Stimulated activated CD4-positive, alpha-beta T cell treated with anti-CD3 and anti-CD28 coated beads, Interleukin-2, amount 100 ng/mL, for 48 hours (primary cell): ENCODE measurements around the gene PSMC1.

Experiments used
- DNase-seq, 2 donors: peaks; one replicate each; pipeline ENCODE4 v3.0.0-alpha.2; 2020

PSMC1 gene

DNA sequence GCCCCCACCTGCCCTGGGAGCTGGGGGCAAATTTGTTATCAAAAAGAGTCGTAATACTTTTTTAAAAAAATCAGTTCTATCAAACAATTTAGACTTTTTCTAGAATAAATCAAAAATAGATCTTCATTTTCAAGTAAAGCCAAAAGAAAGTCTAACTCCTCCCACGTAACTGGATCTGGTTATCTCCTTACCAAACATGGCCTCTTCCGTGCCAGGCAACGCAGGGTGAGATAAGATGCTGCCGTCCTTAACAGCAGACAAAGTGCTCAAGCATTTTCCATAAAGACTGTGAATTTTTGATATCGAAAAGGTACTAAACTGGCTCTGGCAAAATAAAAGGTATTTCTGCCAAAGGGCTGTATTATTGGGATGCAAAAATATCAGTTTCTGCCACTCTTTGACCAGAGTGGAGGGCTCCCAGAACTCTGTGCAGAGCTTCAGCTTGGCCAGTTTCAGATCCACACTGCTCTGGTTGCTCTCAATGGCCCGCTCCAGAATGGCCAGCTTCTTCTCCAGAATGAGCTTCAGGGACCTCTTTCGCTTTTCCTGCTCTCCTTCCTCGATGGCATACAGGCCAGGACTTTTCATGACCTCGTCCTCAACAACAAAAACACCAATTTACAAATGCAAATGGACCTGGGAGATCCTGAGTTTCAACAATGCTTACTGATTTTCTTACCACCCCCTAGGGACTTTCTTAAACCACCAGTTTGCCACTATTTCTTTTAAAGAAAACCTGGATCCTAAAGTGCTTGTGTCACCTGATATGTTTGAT lies 46.4 kb downstream of the PSMC1 start:
- DNase-seq = no peak

DNA sequence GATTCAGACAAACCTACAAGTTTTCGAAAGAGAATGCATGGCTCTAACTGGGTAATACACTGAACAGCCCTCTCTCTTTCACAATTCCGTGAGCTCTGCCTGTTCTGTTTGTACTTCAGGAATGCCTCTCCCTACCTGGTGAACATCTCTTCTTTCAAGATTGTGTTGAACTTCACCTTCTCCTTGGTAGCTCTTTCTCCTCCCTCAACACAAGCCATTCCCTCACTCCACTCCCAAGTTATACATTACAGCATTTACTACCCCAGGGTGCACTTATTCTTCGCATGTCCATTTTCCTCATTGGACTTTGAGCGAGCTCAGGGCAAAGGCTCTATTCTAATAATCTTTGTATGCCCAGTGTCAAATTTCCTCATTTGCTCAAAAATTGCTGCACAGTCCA lies 47.1 kb downstream of the PSMC1 start:
- no peak for DNase-seq

DNA sequence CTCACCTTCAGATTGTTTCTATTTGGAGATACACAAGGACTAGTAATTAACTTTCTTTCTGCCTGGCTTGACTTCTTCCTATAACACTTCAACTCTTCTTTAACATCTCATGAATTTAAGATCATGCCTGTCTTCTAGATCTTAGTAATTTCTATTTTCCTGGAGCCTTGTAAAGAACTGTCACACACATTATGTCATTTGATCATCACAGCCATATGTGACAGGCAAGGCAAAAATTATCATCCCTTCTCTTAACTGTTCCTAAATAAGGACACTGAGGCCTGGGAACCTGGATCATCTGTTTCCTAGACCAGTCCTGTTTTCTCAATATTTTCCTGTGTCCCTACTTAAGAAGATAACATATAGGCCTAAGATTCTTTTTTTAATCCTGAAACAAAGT lies 48.1 kb downstream of the PSMC1 start:
- no peak for DNase-seq

DNA sequence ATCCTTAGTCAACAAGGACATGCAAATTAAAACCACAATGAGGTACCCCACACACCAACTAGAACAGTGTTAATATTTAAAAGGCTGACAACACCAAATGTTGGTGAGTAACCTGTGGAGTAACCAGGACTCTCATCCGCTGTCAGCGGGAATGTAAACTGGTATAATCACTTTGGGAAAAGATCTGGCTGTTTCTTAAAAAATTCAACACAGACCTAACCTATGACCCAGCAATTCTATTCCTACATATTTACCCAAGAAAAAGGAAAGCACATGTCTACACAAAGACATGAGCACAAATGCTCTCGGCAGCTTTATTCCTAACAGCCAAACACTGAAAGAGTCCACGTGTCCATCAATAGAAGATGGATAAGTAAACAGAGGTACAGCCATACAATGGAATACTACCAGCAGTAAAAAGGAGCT lies 48.8 kb downstream of the PSMC1 start:
- DNase-seq = no peak

DNA sequence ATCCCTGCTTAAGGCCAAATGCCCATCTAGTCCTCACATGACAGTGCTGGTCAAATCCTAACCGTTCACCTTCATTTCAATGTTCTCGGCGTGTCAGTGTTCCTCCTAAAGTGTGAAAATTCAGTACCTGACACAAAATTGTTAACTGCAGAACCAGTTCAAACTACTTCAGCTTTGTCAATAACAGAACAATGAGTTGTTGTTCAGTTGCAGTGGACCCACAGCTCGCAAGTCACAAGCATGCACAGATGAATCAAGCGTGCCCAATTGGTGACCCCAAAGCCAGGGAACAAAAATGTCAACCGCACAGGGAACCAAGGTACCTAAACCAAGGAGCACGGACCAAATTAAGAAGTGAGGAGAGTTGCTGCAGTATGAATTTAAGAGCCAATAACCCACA lies 52.2 kb downstream of the PSMC1 start:
- DNase-seq = no peak

DNA sequence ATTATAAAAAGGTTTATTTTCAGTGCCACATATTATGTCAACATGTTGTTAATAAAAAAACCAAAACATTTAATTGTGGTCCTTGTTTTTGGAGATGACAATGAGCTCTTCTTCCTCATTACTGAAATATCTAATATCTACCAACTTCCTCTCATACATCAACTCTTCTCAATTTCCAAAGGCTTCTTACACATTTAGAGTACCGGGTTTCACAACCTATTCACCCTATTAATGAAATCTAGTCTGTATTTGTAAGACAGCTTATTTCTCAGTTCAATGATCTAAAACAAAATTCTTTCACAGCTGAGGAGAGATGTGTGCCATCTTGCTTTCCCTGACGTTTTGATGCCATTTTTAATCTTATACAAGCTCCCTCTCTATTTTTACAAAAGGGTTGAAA lies 60.9 kb downstream of the PSMC1 start:
- no peak for DNase-seq

DNA sequence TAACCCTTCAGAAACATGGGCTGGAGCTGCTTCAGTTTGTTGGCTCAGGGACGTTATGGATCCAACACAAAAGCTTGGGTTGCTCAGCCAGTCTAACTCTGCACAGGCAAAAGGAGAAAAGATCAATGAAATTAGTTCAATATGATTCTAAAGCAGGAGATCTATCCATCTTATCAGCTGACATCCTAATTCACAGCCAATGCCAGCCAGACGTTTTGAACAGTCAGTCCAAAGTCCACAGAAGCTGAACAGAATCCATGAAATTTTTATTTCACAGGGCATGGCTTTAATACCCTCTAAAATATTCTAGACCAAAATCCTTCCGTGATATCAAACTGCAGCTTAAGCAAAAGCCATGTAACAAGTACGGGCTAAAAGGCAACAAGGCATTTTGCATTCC lies 61.7 kb downstream of the PSMC1 start:
- no peak for DNase-seq

DNA sequence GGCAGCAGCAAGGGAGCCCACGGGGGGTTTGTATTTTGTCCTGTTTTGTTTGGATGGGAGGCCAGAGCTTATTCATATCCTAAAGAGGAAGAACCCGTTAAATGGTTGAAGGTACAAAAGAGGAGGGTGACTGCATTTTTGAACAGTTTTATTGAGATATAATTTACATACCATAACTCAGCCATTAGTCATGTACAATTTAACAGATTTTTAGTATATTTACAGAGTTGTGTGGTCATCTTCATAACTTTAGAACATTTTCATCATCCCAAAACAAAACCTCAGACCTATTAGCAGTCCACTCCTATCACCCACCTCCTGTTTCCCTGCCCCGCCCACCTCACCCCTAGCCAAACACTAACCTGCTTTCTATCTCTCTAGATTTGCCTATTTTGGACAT lies 62.8 kb downstream of the PSMC1 start:
- no peak for DNase-seq

DNA sequence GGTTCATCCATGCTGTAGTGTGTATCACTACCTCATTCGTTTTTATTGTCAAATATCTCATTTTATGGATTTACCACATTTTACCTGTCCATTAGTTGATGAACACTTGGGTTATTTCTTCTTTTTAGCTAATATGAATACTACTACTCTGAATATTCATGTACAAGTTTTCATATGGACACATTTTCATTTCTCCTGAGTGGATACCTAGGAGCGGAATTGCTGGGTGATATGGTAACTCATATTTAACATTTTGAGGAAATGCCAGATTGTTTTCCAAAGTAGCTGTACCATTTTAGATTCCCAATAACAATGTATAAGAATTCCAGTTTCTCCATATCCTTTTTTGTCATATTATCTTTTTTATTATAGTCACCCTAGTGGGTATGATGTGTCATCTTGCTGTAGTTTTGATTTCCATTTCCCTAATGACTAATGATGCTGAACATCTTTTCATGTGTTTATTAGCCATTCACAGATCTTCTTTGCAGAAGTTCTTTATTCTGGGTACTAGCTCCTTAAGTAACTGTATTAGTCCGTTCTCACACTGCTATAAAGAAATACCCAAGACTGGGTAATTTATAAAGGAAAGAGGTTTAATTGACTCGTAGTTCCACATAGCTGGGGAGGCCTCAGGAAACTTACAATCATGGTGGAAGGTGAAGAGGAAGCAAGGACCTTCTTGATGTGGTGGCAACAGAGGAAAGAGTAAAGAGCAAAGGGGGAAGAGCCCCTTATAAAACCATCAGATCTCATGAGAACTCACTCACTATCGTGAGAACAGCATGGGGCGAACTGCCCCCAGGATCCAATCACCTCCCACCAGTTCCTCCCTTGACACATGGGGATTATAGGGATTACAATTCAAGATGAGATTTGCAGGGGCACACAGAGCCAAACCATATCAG lies 63.5 kb downstream of the PSMC1 start:
- DNase-seq = no peak

DNA sequence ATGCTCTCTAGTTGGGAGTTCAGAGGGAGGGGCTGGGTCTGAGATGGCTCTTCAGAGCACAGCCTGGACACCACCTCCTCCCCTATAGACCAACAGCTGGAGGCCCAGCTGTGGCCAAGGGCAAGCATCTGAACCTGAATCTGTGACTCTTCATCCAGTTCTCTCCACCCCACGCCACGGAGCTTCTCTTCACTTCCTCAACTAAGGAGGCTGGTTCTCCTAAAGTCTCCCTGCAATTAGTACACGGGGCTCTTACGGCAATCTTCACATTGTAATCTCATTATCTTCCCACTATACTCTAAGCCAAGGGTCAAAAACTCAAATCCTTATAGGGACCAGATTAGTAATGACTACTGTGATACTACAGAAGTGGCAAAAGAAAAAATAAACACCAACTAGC lies 65.5 kb downstream of the PSMC1 start:
- no peak for DNase-seq
